WI38 (cell line): ENCODE results near the gene SAMD4A.

Experiments used
- H3K4me3 ChIP-seq: 2 replicates; pipeline ENCODE4 v1.5.1; 2011; ENCODE audit warnings: low read depth, mild to moderate bottlenecking, control low read depth, low read length
- TF ChIP-seq, protein P1 (sequence below): IDR thresholded peaks from 2 replicates; pipeline ENCODE4 v1.5.1; 2012; ENCODE audit warnings: low read depth, mild to moderate bottlenecking, control low read depth, low read length

The SAMD4A gene

DNA sequence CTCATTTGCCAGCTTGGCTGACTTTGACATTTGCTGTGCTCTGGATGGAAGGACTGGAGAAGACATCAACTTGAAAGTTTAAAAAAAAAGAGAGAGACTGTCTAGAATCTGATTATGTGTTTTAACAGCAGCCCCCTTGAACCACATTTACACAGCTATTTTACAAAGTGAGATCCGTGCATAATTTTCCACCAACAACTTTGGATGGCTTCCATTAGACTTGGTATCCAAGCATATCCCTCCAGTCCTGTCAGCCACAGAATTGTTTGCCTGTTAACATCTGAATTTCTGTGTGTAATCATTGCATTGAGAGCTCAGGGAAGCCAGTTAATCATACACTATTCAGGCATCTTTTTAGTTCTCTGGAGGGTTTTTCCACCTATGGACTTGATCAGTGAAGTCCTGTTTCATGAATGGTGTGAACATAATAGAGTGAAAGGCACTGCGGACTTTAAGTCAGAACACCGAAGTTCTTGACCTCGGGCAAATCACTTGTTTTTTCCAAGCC is 93.7 kb downstream of the SAMD4A start:
- no peak overlapping the region for H3K4me3 ChIP-seq
- TF ChIP-seq, protein P1, sequence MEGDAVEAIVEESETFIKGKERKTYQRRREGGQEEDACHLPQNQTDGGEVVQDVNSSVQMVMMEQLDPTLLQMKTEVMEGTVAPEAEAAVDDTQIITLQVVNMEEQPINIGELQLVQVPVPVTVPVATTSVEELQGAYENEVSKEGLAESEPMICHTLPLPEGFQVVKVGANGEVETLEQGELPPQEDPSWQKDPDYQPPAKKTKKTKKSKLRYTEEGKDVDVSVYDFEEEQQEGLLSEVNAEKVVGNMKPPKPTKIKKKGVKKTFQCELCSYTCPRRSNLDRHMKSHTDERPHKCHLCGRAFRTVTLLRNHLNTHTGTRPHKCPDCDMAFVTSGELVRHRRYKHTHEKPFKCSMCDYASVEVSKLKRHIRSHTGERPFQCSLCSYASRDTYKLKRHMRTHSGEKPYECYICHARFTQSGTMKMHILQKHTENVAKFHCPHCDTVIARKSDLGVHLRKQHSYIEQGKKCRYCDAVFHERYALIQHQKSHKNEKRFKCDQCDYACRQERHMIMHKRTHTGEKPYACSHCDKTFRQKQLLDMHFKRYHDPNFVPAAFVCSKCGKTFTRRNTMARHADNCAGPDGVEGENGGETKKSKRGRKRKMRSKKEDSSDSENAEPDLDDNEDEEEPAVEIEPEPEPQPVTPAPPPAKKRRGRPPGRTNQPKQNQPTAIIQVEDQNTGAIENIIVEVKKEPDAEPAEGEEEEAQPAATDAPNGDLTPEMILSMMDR: no peak

DNA sequence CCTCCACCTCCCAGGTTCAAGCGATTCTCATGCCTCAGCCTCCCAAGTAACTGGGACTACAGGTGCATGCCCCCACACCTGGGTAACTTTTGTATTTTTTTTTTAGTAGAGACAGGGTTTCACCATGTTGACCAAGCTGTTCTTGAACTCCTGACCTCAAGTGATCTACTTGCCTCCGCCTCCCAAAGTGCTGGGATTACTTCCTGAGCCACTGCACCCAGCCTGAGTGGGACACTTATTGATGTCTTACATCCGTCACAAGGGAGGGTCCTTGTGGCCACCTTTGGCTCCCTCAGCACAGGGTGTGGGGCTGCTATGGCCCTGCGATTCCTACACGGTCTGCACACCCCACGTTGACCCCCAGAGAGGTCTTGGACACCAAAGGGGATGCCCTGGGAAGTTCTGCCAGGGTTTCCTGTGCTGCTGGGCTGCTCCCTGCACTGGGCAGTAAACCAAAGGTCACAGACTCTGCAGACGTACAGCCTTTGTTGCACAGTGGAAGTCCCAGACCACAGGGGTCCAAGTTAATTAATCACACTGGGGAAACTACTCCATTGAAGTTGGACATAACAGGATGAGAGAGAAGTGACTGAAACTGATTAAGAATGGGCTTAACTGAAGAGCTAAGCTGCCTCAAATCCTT is 95.7 kb downstream of the SAMD4A start:
- no peak overlapping the region for H3K4me3 ChIP-seq
- TF ChIP-seq, protein P1: no peak

DNA sequence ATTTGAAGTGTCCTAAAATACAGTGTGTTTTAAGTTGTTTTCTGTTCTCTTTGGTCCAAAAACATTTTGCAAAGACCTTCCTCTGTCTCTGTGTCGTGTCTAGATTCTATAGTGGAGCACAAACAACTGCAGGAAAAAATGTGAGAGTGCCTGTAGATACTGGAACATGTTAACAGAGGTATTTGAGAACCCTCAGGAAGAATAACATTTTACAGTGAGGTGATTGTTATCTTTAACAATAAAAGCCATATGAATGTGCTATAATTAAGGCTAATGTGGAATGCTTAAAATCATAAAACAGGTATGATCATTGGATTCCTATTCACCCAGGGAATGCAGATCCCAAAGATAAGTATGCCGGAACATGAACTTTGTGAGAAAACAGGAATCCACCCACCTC is 98.0 kb downstream of the SAMD4A start:
- no peak overlapping the region for H3K4me3 ChIP-seq
- TF ChIP-seq, protein P1: no peak

DNA sequence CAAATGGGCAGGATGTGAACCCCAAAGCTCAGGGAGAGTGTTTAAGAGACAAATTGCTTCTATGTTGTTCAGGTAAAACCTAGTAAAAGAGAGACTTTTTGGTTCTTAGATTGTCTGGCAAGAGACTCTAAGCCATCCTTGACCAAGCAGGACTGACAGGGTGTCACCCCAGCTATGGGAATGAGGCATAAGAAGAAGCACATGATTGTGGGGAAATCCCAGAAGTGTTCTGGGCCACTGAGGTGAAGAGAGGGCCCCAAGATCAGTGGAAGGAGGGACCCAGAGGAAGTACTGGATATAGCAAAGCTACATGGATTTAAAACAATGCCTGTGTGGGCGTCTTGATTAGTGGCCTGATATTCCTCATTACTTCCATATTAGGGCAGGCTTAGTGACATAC is 99.0 kb downstream of the SAMD4A start:
- TF ChIP-seq, protein P1: no peak
- H3K4me3 ChIP-seq: no peak overlapping the region

DNA sequence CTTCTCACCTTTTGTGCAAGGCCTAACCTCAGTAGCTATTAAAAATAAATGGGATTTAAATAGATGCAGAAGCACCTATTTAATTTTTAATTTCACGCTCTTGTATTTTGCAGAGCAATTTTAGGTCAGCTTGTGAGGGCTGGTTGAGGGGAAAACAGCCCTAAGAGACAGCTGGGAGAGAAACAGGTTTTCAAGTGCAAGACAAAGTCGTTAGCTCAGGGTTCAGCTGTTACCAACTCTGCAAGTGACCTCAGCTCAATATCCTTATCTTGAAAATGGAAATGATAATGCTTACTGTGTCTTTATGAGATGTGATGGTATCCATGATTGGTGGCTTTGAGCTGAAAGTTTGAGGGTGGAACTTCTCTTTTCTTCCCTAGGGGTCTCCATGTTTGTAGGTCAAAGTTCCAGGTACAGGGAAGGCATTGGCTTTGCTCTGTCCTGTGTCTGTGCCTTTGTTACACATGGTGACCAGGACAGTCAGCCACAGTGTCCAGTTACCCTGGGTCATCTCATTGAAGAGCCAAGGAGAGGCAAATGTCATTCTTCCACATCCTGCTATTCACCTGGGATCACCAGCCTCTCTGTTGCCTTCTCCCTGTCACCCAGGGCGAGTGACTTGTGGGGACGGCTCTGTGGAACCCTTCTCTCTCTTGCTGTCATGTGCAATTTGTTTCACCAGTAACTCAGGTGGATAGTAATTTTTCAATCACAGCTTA is 100.3 kb downstream of the SAMD4A start:
- no peak overlapping the region for H3K4me3 ChIP-seq
- TF ChIP-seq, protein P1: no peak

DNA sequence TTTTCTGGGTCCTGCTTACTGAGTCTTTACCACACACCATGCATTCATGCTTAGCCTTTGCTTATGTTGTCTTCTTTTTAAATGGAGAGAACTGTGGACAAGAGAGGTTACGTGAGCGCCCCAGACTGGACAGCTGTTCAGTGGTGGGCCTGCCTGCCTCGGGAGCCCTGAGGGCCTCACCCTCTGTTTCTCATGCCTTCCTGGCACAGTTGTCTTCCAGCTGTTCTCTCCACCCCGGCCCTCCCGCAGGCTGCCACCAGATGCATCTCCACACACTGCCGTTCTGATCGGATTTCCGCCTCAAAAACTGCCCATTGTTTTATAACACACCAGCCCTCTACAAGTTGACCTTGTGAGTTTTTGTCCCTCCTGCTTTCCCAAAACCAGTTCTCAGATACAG is 100.8 kb downstream of the SAMD4A start:
- no peak overlapping the region for H3K4me3 ChIP-seq
- TF ChIP-seq, protein P1: no peak
